OCI-LY1 (cell line): ENCODE measurements around the gene FXYD4.
A peak's percentile ranks its signal among the peaks of the same experiment; 100 is the strongest.

ENCODE experiments used
- H2AFZ ChIP-seq: fragments of 200-600 bp; sonication (generic), shearing (Covaris generic); 2 replicates; pipeline ENCODE4 v1.6.0; 2014; ENCODE audit warnings: antibody characterized with exemption, mild to moderate bottlenecking, low read length
- H3F3A ChIP-seq: fragments of 200-600 bp; sonication (generic), shearing (Covaris generic); 2 replicates; pipeline ENCODE4 v1.6.0; 2014; ENCODE audit warnings: mild to moderate bottlenecking, antibody characterized with exemption, low read length, moderate library complexity; ENCODE audit not compliant: insufficient read depth
- H3K27ac ChIP-seq: fragments of 200-600 bp; sonication (generic); 2 replicates; pipeline ENCODE4 v1.5.1; 2014; ENCODE audit warnings: low read length, mixed run types, mild to moderate bottlenecking, low read depth; ENCODE audit not compliant: poor library complexity, severe bottlenecking
- H3K27me3 ChIP-seq: fragments of 200-600 bp; sonication (generic); 2 replicates; pipeline ENCODE4 v1.6.0; 2014; ENCODE audit warnings: antibody characterized with exemption, mild to moderate bottlenecking, low read length, moderate library complexity; ENCODE audit not compliant: insufficient read depth
- H3K36me3 ChIP-seq: fragments of 200-600 bp; sonication (generic); 2 replicates; pipeline ENCODE4 v1.6.1; 2014; ENCODE audit warnings: mild to moderate bottlenecking, antibody characterized with exemption, low read length, moderate library complexity, mixed read lengths; ENCODE audit not compliant: insufficient read depth
- H3K4me1 ChIP-seq: fragments of 200-600 bp; sonication (generic); 2 replicates; pipeline ENCODE4 v1.5.1; 2014; ENCODE audit warnings: mild to moderate bottlenecking, low read length, moderate library complexity; ENCODE audit not compliant: insufficient read depth, severe bottlenecking
- H3K4me2 ChIP-seq: fragments of 200-600 bp; sonication (generic), shearing (Covaris generic); 2 replicates; pipeline ENCODE4 v1.6.1; 2014; ENCODE audit warnings: low read length
- H3K4me3 ChIP-seq: fragments of 200-600 bp; sonication (generic); 2 replicates; pipeline ENCODE4 v1.5.1; 2014; ENCODE audit warnings: low read length, low read depth, mild to moderate bottlenecking, mixed read lengths; ENCODE audit not compliant: poor library complexity, severe bottlenecking
- H3K79me2 ChIP-seq: fragments of 200-600 bp; shearing (Covaris generic); 2 replicates; pipeline ENCODE4 v1.6.1; 2016; ENCODE audit warnings: mixed run types, low read length, mixed read lengths; ENCODE audit not compliant: insufficient read depth
- H3K9ac ChIP-seq: fragments of 200-600 bp; sonication (generic), shearing (Covaris generic); 2 replicates; pipeline ENCODE4 v1.6.1; 2014; ENCODE audit warnings: mild to moderate bottlenecking, low read length, mixed read lengths
- H3K9me2 ChIP-seq: fragments of 200-600 bp; sonication (generic), shearing (Covaris generic); 2 replicates; pipeline ENCODE4 v1.6.1; 2014; ENCODE audit warnings: low read depth, mild to moderate bottlenecking, low read length, mixed read lengths
- H3K9me3 ChIP-seq: fragments of 200-600 bp; shearing (Covaris generic); 2 replicates; pipeline ENCODE4 v1.6.1; 2014; ENCODE audit warnings: low read length, mixed read lengths
- H4K20me1 ChIP-seq: fragments of 200-600 bp; sonication (generic), shearing (Covaris generic); 2 replicates; pipeline ENCODE4 v1.6.0; 2016; ENCODE audit warnings: mild to moderate bottlenecking, low read length; ENCODE audit not compliant: insufficient read depth
- EZH2 ChIP-seq: fragments of 200-600 bp; sonication (generic), shearing (Covaris generic); IDR thresholded peaks from 2 replicates; pipeline ENCODE4 v1.8.0; 2017; ENCODE audit warnings: borderline replicate concordance, mixed run types, mild to moderate bottlenecking, antibody characterized with exemption, low read length, moderate library complexity, mixed read lengths
- TF ChIP-seq, protein P1 (sequence below): fragments of 200-600 bp; sonication (generic), shearing (Covaris generic); IDR thresholded peaks from 2 replicates; pipeline ENCODE4 v1.5.1; 2017; ENCODE audit warnings: mild to moderate bottlenecking, antibody characterized with exemption, low read length, moderate library complexity, mixed read lengths

FXYD4 gene

DNA sequence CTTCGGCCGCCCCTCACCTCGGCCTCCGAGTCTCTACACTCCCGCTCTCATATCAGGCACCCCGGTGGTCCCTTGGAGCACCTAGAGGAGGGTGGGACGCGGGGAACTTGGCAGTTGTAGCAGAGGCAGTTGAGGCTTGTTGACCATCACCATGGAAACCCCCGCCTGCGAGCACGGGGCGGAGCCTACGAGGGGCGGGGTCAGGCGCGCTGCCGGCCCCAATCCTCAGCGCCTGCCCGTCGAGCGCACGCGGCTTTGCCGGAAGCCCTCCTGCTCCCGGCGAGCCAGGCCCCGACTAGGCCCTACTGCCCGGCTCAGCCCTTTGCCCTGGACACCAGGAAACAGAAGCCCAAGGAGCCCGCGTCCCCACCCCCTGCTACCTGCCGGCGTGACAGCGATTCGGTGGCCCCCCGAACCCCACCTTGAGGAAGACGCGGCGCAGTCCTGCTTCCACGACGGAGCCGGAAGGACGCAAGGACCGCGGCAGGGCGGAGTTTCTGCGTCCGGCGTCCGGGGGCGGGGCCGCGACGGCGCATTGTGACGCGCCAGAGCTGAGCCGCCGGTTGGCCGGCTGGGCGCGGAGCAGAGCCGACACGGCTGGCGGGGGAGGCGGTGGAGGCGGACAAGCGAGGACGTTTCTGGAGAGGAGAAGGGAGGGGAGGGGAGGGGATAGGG is 37.4 kb downstream of the FXYD4 start, which contains the start of gene HNRNPF:
Gene HNRNPF, minus strand, starts transcription at position 477 of the 675 bp plus-strand sequence. CDS start 21,302 bp downstream, outside the sequence.
- peaks cover 42% of the 10 kb centered on the region for H3K4me1 ChIP-seq
- H3K36me3 ChIP-seq = peaks cover 21% of the 10 kb centered on the region
- H3K9me2 ChIP-seq = no peaks in the 10 kb centered on the region
- H3K4me2 ChIP-seq = peak within 1 kb of the TSS; percentile 97
- H3K27ac ChIP-seq = peak within 1 kb of the TSS; percentile 91
- peak within 1 kb of the TSS; percentile 95 for H3K4me3 ChIP-seq
- H3K27me3 ChIP-seq = no peaks in the 10 kb centered on the region
- H3K9me3 ChIP-seq = no peaks in the 10 kb centered on the region
- no peak within 1 kb of the TSS for H2AFZ ChIP-seq
- TF ChIP-seq, protein P1, sequence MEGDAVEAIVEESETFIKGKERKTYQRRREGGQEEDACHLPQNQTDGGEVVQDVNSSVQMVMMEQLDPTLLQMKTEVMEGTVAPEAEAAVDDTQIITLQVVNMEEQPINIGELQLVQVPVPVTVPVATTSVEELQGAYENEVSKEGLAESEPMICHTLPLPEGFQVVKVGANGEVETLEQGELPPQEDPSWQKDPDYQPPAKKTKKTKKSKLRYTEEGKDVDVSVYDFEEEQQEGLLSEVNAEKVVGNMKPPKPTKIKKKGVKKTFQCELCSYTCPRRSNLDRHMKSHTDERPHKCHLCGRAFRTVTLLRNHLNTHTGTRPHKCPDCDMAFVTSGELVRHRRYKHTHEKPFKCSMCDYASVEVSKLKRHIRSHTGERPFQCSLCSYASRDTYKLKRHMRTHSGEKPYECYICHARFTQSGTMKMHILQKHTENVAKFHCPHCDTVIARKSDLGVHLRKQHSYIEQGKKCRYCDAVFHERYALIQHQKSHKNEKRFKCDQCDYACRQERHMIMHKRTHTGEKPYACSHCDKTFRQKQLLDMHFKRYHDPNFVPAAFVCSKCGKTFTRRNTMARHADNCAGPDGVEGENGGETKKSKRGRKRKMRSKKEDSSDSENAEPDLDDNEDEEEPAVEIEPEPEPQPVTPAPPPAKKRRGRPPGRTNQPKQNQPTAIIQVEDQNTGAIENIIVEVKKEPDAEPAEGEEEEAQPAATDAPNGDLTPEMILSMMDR = no peak
- no peak for TF ChIP-seq EZH2
- peak within 1 kb of the TSS; percentile 99 for H3K9ac ChIP-seq
- peaks cover 43% of the 10 kb centered on the region for H3K79me2 ChIP-seq
- 0 out of 2 replicates have a peak, but pooled peaks cover 3% of the 10 kb centered on the region for H3F3A ChIP-seq
- no peaks in the 10 kb centered on the region for H4K20me1 ChIP-seq

DNA sequence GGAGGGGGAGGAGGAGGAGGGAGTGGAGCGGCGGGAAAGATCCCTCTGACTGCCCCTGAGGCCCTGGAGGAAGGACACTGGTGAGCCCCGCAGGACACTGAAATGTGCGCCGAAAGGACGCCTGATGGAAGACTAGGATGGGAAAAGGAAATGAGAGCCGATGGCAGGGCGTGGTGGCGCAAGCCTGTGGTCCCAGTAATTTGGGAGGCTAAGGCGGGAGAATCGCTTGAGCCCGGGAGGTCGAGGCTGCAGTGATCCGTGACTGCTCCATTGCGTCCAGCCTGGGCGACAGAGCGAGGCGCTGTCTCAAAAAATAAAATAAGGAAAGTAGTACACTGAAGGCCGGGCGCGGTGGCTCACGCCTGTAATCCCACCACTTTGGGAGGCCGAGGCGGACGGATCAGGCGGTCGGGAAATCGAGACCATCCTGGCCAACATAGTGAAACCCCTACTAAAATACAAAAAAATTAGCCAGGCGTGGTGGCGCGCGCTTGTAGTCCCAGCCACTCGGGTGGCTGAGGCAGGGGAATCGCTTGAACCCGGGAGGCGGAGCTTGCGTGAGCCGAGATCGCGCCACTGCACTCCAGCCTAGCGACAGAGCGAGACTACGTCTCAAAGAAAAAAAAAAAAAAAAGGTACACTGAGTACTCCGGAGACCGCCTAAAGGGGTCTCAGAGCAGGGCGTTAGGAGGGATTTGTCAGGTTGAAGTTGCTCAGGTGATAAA is 38.1 kb downstream of the FXYD4 start:
- no peak for TF ChIP-seq EZH2
- TF ChIP-seq, protein P1 = no peak
- peaks cover 36% of the 10 kb centered on the region for H3K79me2 ChIP-seq
- no peaks in the 10 kb centered on the region for H3K27me3 ChIP-seq
- H3K36me3 ChIP-seq = peaks cover 14% of the 10 kb centered on the region
- H2AFZ ChIP-seq = no peak overlapping the region
- peak overlapping the region; percentile 97 for H3K4me2 ChIP-seq
- peak overlapping the region; percentile 85 for H3K27ac ChIP-seq
- H3F3A ChIP-seq = 0 out of 2 replicates have a peak, but pooled peaks cover 3% of the 10 kb centered on the region
- peaks cover 35% of the 10 kb centered on the region for H3K4me1 ChIP-seq
- H3K9ac ChIP-seq = peak overlapping the region; percentile 99
- H3K4me3 ChIP-seq = peak overlapping the region; percentile 95
- H3K9me2 ChIP-seq = no peaks in the 10 kb centered on the region
- H3K9me3 ChIP-seq = no peaks in the 10 kb centered on the region
- no peaks in the 10 kb centered on the region for H4K20me1 ChIP-seq

GRCh38 chr10:43410345-43410744 is 38.9 kb downstream of the FXYD4 start:
- Histone ChIP-seq H4K20me1 (no peaks in the 10 kb centered on the region), H3K9ac (peak overlapping the region; percentile 99), H3K79me2 (peaks cover 28% of the 10 kb centered on the region), H3K36me3 (peaks cover 14% of the 10 kb centered on the region), H3K4me3 (peak overlapping the region; percentile 95), H3F3A (0 out of 2 replicates have a peak, but pooled peaks cover 3% of the 10 kb centered on the region), H3K27me3 (no peaks in the 10 kb centered on the region), H3K27ac (peak overlapping the region; percentile 85), H3K4me1 (peaks cover 27% of the 10 kb centered on the region), H3K9me3 (no peaks in the 10 kb centered on the region), H3K4me2 (peak overlapping the region; percentile 97), H3K9me2 (no peaks in the 10 kb centered on the region), H2AFZ (no peak overlapping the region)
- TF ChIP-seq EZH2 = no peak
- TF ChIP-seq, protein P1 = no peak
